ENCODE measurements around the gene GJD4.

The GJD4 gene

GRCh38 chr10:35605191-35605590, at the start of gene GJD4:
GJD4 (plus strand) TSS chr10:35605341; CDS start chr10:35605568, 227 bp downstream.
- DNase-seq (ENCODE audit: low spot score), result no peak

GRCh38 chr10:35555962-35556930, 48.9 kb upstream of the GJD4 start:
- DNase-seq (ENCODE audit: low spot score), result no peak

GRCh38 chr10:35558276-35558675, 46.9 kb upstream of the GJD4 start:
- no peak for DNase-seq (ENCODE audit: low spot score)

GRCh38 chr10:35559416-35559815, 45.7 kb upstream of the GJD4 start:
- no peak for DNase-seq (ENCODE audit: low spot score)

- DNase-seq (ENCODE audit: low spot score), result peak; percentile 84
These were observed 43.4 kb upstream of the GJD4 start for GRCh38 chr10:35561715-35562114.

GRCh38 chr10:35562427-35562826, 42.7 kb upstream of the GJD4 start:
- DNase-seq (ENCODE audit: low spot score), result no peak

GRCh38 chr10:35563261-35563891, 41.8 kb upstream of the GJD4 start:
- DNase-seq (ENCODE audit: low spot score), result peak; percentile 85

GRCh38 chr10:35564341-35564968, 40.7 kb upstream of the GJD4 start:
- peak; percentile 67 for DNase-seq (ENCODE audit: low spot score)

- DNase-seq (ENCODE audit: low spot score), result peak; percentile 61
These were observed 39.5 kb upstream of the GJD4 start for GRCh38 chr10:35565602-35566081.

- no peak for DNase-seq (ENCODE audit: low spot score)
These were observed 37.2 kb upstream of the GJD4 start for GRCh38 chr10:35567951-35568350.

GRCh38 chr10:35568483-35569015, 36.6 kb upstream of the GJD4 start:
- no peak for DNase-seq (ENCODE audit: low spot score)

GRCh38 chr10:35569111-35569707, 35.9 kb upstream of the GJD4 start:
- no peak for DNase-seq (ENCODE audit: low spot score)

- DNase-seq (ENCODE audit: low spot score), result no peak
These were observed 35.3 kb upstream of the GJD4 start for GRCh38 chr10:35569836-35570235.

- DNase-seq (ENCODE audit: low spot score), result no peak
These were observed 34.7 kb upstream of the GJD4 start for GRCh38 chr10:35570397-35570796.

GRCh38 chr10:35572583-35572982, 32.6 kb upstream of the GJD4 start:
- no peak for DNase-seq (ENCODE audit: low spot score)

GRCh38 chr10:35573796-35574195, 31.3 kb upstream of the GJD4 start:
- no peak for DNase-seq (ENCODE audit: low spot score)

- DNase-seq (ENCODE audit: low spot score), result no peak
These were observed 30.2 kb upstream of the GJD4 start for GRCh38 chr10:35574924-35575352.

- DNase-seq (ENCODE audit: low spot score), result no peak
These were observed 29.5 kb upstream of the GJD4 start for GRCh38 chr10:35575640-35576039.

GRCh38 chr10:35576730-35577129, 28.4 kb upstream of the GJD4 start:
- no peak for DNase-seq (ENCODE audit: low spot score)

GRCh38 chr10:35577926-35578617, 27.1 kb upstream of the GJD4 start:
- DNase-seq (ENCODE audit: low spot score), result no peak

GRCh38 chr10:35578618-35578956, 26.6 kb upstream of the GJD4 start:
- no peak for DNase-seq (ENCODE audit: low spot score)
